Heart left ventricle (tissue), 16 donors: ENCODE measurements around the gene PRKAG2. TPM values are rescaled to one million over a fixed set of nuclear protein-coding genes. Genes with fewer than 3 reads are reported as not detected.

ENCODE experiments used
- ATAC-seq, 4 donors: fragments of 200-7000 bp; cut with Tn5 transposase; one replicate each; pipeline ENCODE4 v1.9.1; 2020 to 2022; ENCODE audit warnings: moderate library complexity in 4 of 4, mild to moderate bottlenecking in 3 of 4, moderate number of reproducible peaks in 1 of 4
- DNase-seq, 5 donors: peaks; one replicate each; pipeline ENCODE4 v3.0.0-alpha.2; 2020
- H3K27ac ChIP-seq, 12 donors: fragments of 200-600 bp; sonication (generic) in 4 of 12; one replicate each; pipeline versions ENCODE4 v1.5.0 to v1.8.0; 2016 to 2022; ENCODE audit warnings: mild to moderate bottlenecking in 2 of 12
- H3K27me3 ChIP-seq, 9 donors: fragments of 200-600 bp; sonication (generic) in 2 of 9; one replicate each; pipeline versions ENCODE4 v1.5.1 to v1.8.0; 2016 to 2022; ENCODE audit warnings: mild to moderate bottlenecking in 3 of 9
- H3K36me3 ChIP-seq, 9 donors: fragments of 200-600 bp; sonication (generic) in 2 of 9; one replicate each; pipeline versions ENCODE4 v1.5.0 to v1.8.0; 2018 to 2022; ENCODE audit warnings: mild to moderate bottlenecking in 2 of 9
- H3K4me1 ChIP-seq, 12 donors: fragments of 200-600 bp; sonication (generic) in 4 of 12; one replicate each; pipeline versions ENCODE4 v1.5.0 to v1.8.0; 2016 to 2022; ENCODE audit warnings: mild to moderate bottlenecking in 3 of 12
- H3K4me3 ChIP-seq, 12 donors: fragments of 200-600 bp; sonication (generic) in 4 of 12; one replicate each; pipeline versions ENCODE4 v1.5.0 to v1.8.0; 2017 to 2022; ENCODE audit warnings: mild to moderate bottlenecking in 9 of 12, moderate library complexity in 4 of 12
- H3K9me3 ChIP-seq, 12 donors: fragments of 200-600 bp; sonication (generic) in 4 of 12; one replicate each; pipeline versions ENCODE4 v1.5.0 to v1.8.0; 2016 to 2022; ENCODE audit warnings: mild to moderate bottlenecking in 1 of 12
- CTCF ChIP-seq, 12 donors: fragments of 200-600 bp; sonication (generic) in 4 of 12; IDR thresholded peaks; one replicate each; pipeline versions ENCODE4 v1.5.0 to v1.8.0; 2018 to 2022; ENCODE audit warnings: antibody characterized with exemption in 12 of 12, mild to moderate bottlenecking in 5 of 12
- POLR2A ChIP-seq, 2 donors: fragments of 450-650 bp; IDR thresholded peaks; one replicate each; pipeline ENCODE4 v1.6.1; 2017; ENCODE audit warnings: antibody characterized with exemption in 2 of 2, mild to moderate bottlenecking in 2 of 2, moderate library complexity in 2 of 2
- WGBS, 4 donors: extraction: QIAGEN DNeasy Blood & Tissue Kit in 2 of 4; methylation state at CpG; one replicate each; pipeline versions ENCODE4 v1.1.5 to v1.1.7; 2013 to 2018; 5-methylcytosine and 5-hydroxymethylcytosine counted together
- intact Hi-C, 10 donors: fragments of 100-400 bp; cut with DNase I; formaldehyde crosslinking; loops; one replicate each; pipeline versions ENCODE4 v1.11.1 to v1.14.2; 2022
- long read RNA-seq, 3 donors: library from polyadenylated mRNA; unstranded; transcript quantifications; one replicate each; pipeline ENCODE4 v2.0.0, GENCODE V29; 2020 to 2021
- polyA plus RNA-seq, 2 donors: library from polyadenylated mRNA; stranded (reverse); fragments of 200-250 nt; gene quantifications; one replicate each; pipeline ENCODE4 v1.2.3, GENCODE V29; 2013
- total RNA-seq, 9 donors: library from RNA; depleted of rRNA in 2 of 9; stranded (reverse); fragments of >200 nt in 2 of 9; fragmentation: NEBNext Ultra II Directional in 3 of 9; extraction: Animal tissue kit (Norgen Biotek cat#: 25700) in 3 of 9; gene quantifications; one replicate each; pipeline versions ENCODE4 v1.1.0 to v1.2.4, GENCODE V29; 2016 to 2023
- donor health status: ischemic (EF 13 %, LVEDD 7.1; RV severe dilation, severe dysfunction).
- donor health status: healthy with polysubstance abuse.
- donor health status: DM: no; HTN: yes; CAD: no.
- donor health status: DM: no; HTN: no; CAD: no.
- donor health status: ischemic (EF 25% LVEDD 6.9; RV normal size, moderate dysfunction).
- donor health status: ischemic (EF 25% LVEDD 5.7; RV mildly dilated, moderate dysfunction).
- donor health status: healthy.
- donor health status: DM: yes; HTN: yes; CAD: no.
- donor health status: ischemic (EF 35%, LVEDD 5.7; RV mildly dilated, moderate dysfunction).
- donor health status: nonischemic (EF 11% LVEDD 7.7; RV severe dilation, severe dysfunction).
- donor health status: DM: yes; HTN: yes; CAD: no.
- donor health status: PGD.
- donor health status: ischemic (EF 29% LVEDD 5.4; RV normal size, mild dysfunction).
- donor health status: nonischemic (EF 23%, LVEDD 6.1; RV moderate dilation, normal function).

The PRKAG2 gene
- total RNA-seq: 100 to 1,000 TPM in 7 of 9 donors, 10 to 100 TPM in 2; 50.2 to 179 (median 108) TPM
- 100 to 1,000 TPM in 1 of 2 donors, 10 to 100 TPM in 1; 61.3 to 119 TPM for polyA plus RNA-seq
- long read RNA-seq, donor 1, transcript PRKAG2-203 (12 exons, 2,318 nt): major isoform, 44 of 99 reads
- long read RNA-seq, donor 1, partial matches to known transcripts: 18 of 99 reads
- long read RNA-seq, donor 1, other reads (novel, unspliced or antisense): 33 of 99 reads
- long read RNA-seq, donor 2, transcript PRKAG2-201 (16 exons, 3,305 nt): minor isoform, 6 of 223 reads
- long read RNA-seq, donor 2, transcript PRKAG2-215 (14 exons, 2,699 nt): minor isoform, 5 of 223 reads
- long read RNA-seq, donor 2, transcript PRKAG2-203 (12 exons, 2,318 nt): major isoform, 85 of 223 reads
- long read RNA-seq, donor 2, partial matches to known transcripts: 63 of 223 reads
- long read RNA-seq, donor 2, other reads (novel, unspliced or antisense): 61 of 223 reads
- long read RNA-seq, donor 3, transcript PRKAG2-203 (12 exons, 2,318 nt): major isoform, 76 of 155 reads
- long read RNA-seq, donor 3, transcript PRKAG2-215 (14 exons, 2,699 nt): minor isoform, 10 of 155 reads
- long read RNA-seq, donor 3, partial matches to known transcripts: 16 of 155 reads
- long read RNA-seq, donor 3, other reads (novel, unspliced or antisense): 52 of 155 reads

DNA sequence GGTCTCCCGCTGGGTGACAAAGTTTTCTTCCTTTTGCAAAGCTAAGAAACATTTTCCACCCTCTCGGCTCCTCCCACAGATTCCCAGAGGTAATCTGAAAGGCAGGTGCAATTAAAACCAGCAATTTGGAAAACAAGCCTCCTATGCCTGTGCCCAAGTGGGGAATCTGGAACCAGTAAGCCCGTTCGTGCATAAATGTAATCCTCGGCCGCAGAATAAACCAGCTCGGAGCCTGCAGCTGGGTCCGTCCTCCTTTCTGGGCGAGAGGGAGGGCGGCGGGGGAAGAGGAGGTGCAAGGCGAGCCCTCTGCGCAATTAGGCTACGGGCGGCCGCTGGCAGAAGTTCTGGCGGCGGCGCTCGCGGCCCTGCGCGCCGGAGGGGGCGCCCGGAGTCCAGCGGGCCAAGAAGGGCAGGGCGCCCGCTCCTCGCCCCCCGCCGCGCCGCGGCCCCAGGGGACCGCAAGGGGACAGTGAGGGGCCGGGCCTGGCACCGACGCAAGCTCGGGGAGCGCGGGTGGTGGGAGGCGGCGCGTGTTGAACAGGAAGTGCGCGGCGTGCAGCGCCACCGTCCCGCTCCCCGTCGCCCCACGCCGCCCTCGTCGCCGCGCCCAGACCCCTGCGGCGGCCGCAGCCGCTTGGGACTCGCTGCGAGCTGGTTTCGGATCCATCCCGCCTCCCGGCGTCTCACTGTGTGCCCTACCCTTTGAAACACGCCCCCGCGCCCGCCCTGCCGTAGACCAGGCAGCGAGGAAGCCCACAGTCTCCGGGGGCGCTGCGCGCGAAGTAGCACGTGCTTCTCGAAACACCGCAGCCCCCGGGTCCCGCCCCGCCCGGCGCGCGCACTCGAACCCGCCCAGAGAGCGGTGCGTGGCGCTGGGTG is at the start of gene PRKAG2:
Gene PRKAG2, minus strand, starts transcription at position 217 of the 879 bp plus-strand sequence. CDS start 495 bp downstream, outside the sequence.
- DNase-seq (peak; percentile 62 to 88 (median 75)), ATAC-seq (peak; percentile 17 to 61 (median 55))
- intact Hi-C loops: loop anchor here in 3 of 10 donors (5.0 to 10.0 kb wide), 4 partner anchors 50 to 95 kb away; no protein-coding TSS in a partner anchor
- no peaks in the 10 kb centered on the region for H3K9me3 ChIP-seq
- H3K27ac ChIP-seq: peak within 1 kb of the TSS; percentile 88 to 97 (median 92)
- 0 to 2% (median 1%) methylated on average over 10 to 95 of the region's 95 CpGs for WGBS, 4 donors
- no peaks in the 10 kb centered on the region for H3K36me3 ChIP-seq
- peaks cover 0 to 33% (median 16%) of the 10 kb centered on the region in 12 donors for H3K4me1 ChIP-seq
- H3K27me3 ChIP-seq: peaks cover 0 to 3% (median 0%) of the 10 kb centered on the region in 9 donors
- TF ChIP-seq CTCF (IDR thresholded peaks at IDR 0.05) (peak in 2 of 12 donors; percentile 9 to 29), POLR2A (IDR thresholded peaks at IDR 0.05) (peak in 1 of 2 donors; percentile 40)
- H3K4me3 ChIP-seq: peak within 1 kb of the TSS; percentile 47 to 94 (median 80)

- Histone ChIP-seq H3K4me3 (no peak overlapping the region), H3K27ac (peak overlapping the region in 5 of 12 donors; percentile 18 to 85 (median 44)), H3K9me3 (no peaks in the 10 kb centered on the region), H3K27me3 (no peaks in the 10 kb centered on the region), H3K4me1 (peaks cover 0 to 55% (median 4%) of the 10 kb centered on the region in 12 donors), H3K36me3 (no peaks in the 10 kb centered on the region)
- intact Hi-C loops: loop anchor here in 1 of 10 donors (5.0 kb wide), 2 partner anchors 49 to 144 kb away; partner anchors contain the start of gene PRKAG2
- DNase-seq (no peak), ATAC-seq (no peak)
- TF ChIP-seq POLR2A (IDR thresholded peaks at IDR 0.05) (no peak), CTCF (IDR thresholded peaks at IDR 0.05) (no peak)
- WGBS, 4 donors: 91 to 97% (median 92%) methylated on average over 3 to 5 of the region's 5 CpGs
Measured at GRCh38 chr7:151926336-151926712, 49.4 kb upstream of the PRKAG2 start.

DNA sequence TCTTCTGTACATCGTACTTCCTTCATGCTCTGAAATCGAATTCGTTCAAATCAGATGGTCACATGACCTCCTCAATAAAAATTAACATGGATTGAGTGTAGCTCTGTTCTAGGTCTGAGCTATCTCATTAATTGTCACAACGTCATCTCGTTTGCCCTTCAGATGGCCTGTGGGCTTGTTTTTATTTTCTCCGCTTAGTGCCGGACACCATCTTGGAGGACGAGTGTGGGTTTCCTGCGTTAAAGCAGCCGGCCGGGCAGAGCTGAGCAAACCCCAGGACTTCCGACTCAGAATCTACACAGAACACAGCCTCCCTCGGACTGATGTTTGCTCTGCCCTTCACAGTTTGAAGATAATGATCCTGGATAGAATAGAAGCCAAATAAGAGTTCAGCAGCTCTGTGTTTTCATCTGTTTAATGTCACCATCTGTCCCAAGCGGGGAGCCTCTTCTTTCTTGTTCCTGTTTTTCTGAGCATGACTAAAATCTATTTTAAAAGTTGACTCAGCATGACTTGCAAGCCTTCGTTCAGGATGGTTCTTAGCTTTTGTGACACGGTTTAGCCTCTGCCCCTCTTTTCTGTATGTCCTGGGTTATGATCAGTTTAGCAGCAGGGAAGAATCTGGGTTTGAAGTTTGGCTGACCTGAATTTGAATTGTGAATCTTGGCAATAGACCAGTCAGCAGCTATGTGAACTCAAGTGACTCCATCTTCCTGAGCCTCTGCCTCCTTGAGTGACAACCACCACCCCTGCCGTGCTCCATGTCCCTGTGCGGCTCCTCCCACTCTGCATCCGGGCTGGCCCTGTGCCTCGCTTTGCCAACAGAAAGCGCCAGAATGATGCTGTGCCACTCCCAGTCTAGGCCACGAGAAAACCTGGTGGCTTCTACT is 48.8 kb upstream of the PRKAG2 start:
- H3K9me3 ChIP-seq: no peaks in the 10 kb centered on the region
- TF ChIP-seq POLR2A (IDR thresholded peaks at IDR 0.05): no peak
- TF ChIP-seq CTCF (IDR thresholded peaks at IDR 0.05): no peak
- H3K4me1 ChIP-seq: peaks cover 0 to 55% (median 4%) of the 10 kb centered on the region in 12 donors
- H3K4me3 ChIP-seq: peak overlapping the region in 2 of 12 donors; percentile 19 to 23
- WGBS, 4 donors: 51 to 64% (median 58%) methylated on average over 22 of the region's 22 CpGs
- no peaks in the 10 kb centered on the region for H3K36me3 ChIP-seq
- intact Hi-C loops: loop anchor here in 1 of 10 donors (5.0 kb wide), 2 partner anchors 48 to 143 kb away; partner anchors contain the start of gene PRKAG2
- no peaks in the 10 kb centered on the region for H3K27me3 ChIP-seq
- peak overlapping the region in 9 of 12 donors; percentile 4 to 85 (median 42) for H3K27ac ChIP-seq
- ATAC-seq (peak; percentile 33 to 77 (median 70)), DNase-seq (peak; percentile 34 to 82 (median 61))
